GM21576 (cell line): ENCODE results near the gene HOXC13.

Experiments used
- ATAC-seq: cut with Tn5 transposase; IDR thresholded peaks from one replicate; pipeline ENCODE4 v1.9.1; 2021; ENCODE audit warnings: mild to moderate bottlenecking, moderate library complexity; ENCODE audit not compliant: unreplicated experiment

Gene HOXC13

DNA sequence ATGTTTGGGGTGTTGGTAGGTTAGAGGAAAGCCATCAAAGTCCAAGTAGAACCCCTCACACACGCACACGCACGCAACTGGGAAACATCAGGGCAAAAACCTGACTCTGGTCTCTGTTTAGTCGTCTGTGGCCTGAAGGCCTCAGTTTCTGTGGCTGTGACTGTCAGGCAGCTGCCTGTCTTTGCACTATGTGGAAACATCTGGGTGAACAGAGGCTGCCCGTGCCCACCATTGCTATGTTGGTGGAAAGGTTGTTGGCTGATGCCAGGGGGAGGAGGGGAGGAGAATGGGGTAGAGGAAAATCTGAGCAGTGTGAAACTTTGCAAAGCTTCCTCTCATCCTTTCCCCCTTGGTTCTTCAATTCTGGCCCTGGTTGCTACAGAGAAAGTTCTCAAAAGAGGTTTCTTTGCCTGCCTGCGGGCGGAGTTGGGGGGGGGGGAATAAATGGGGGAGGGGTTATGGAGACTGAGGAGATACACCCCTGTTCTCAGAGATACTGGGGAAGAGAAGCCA, 53.8 kb downstream of the HOXC13 start:
- no peak for ATAC-seq

DNA sequence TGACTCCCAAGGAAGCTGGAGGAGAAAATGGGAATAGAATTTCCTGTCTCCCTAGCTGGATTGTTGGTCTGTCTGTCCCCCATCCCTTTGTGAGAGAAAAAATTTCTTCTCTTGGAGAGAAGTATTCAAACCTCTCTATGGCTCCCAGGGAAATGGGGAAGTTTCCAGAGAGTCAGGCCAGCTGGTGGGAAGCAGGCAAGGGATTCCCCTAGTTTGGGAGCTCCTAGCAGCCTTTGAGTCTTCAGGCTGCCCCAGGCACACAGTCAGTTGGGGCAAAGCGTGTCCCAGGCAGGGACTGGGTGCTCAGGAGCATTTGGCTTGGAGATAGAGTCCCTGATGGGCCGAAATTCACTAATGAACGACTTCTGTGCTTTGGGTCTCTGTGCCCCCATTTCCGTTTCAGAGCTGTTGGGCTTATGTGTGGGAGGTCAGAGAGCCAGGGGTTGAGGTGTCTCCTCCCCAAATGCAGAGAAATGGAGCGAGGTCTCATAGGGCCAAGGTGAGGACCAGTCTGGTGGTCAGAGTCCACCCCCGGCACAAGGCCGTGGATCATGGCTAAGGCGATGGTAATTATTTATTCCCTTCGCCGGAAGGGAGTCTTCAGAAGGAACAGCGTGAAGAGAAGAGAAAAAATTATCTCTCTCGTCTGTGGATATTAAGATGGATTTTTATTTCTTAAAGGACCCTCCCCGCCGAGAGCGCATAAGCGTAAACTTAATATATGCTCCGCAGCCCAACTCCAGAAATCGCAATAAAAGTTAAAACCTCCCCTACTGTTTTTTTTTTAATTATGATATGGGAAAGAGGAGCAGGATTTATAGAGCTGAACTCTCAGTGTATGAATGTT, 54.8 kb downstream of the HOXC13 start:
- ATAC-seq: no peak

GRCh38 chr12:53994009-53994263, 55.3 kb downstream of the HOXC13 start:
- no peak for ATAC-seq

GRCh38 chr12:53994264-53995001, 55.8 kb downstream of the HOXC13 start:
- no peak for ATAC-seq

- no peak for ATAC-seq
Observed at GRCh38 chr12:53995002-53995377, 56.4 kb downstream of the HOXC13 start.

DNA sequence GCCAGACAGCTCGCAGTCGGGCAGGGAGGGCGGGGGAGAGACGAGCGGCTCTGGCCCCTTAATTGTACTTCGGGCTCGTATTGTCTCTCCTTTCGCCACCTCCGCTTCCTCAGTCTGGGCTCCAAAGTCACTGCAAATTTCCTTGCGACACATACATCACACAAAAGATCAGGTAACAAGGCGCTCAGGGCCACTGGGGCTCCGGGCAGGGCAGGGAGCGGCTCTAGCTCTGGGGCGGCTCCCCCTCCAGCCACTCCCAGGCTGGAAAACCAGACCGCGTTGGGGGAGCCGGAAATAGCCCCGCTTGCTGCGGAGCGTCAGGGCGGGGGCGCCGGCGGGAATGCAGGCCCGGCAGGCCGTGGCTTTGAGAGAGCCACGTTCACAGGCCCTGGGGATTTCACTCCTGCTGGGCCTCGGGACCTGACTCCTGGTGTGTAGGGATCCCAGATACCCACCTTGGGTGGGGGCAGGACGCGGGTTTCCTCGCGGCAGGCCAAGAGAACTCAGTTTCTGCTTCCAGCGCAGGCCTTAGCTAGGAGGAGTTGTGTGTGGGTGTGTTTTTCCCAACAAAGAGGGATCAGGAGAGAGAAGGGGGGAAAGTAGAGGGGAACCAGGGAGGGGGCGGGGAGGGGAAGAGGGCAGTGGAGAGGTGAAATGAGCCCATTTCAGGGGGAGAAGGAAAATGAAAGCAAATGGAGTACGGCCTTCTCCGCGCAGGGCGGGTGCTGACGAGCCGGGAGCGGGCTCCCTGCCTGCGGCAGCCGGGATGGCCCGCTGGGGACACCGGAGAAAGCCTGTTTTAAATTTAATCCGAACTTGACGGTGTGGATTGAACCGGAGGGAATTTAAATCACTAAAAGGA, 57.0 kb downstream of the HOXC13 start:
- ATAC-seq: no peak
